HG02642 (cell line): ENCODE measurements around the gene BUB3.
A peak's percentile ranks its signal among the peaks of the same experiment; 100 is the strongest.

Experiments
- ATAC-seq: cut with Tn5 transposase; IDR thresholded peaks from one replicate; pipeline ENCODE4 v1.9.1; 2021; ENCODE audit warnings: mild to moderate bottlenecking; ENCODE audit not compliant: unreplicated experiment, poor library complexity

Gene BUB3

GRCh38 chr10:123154092-123154710 lies at the start of gene BUB3:
BUB3 (plus strand) TSS chr10:123154402; CDS start chr10:123154918, 516 bp downstream.
- peak; percentile 94 for ATAC-seq

GRCh38 chr10:123109466-123109865 lies 44.7 kb upstream of the BUB3 start:
- no peak for ATAC-seq

- ATAC-seq: no peak
Observed at GRCh38 chr10:123117644-123118417, 36.4 kb upstream of the BUB3 start.

- no peak for ATAC-seq
Observed at GRCh38 chr10:123119081-123119480, 35.1 kb upstream of the BUB3 start.

- ATAC-seq: no peak
Observed at GRCh38 chr10:123126246-123126645, 28.0 kb upstream of the BUB3 start.

GRCh38 chr10:123129618-123130271 lies 24.5 kb upstream of the BUB3 start:
- no peak for ATAC-seq

GRCh38 chr10:123132576-123133477 lies 21.4 kb upstream of the BUB3 start:
- ATAC-seq: no peak

GRCh38 chr10:123133541-123134342 lies 20.5 kb upstream of the BUB3 start:
- no peak for ATAC-seq

GRCh38 chr10:123134343-123134914 lies 19.8 kb upstream of the BUB3 start:
- ATAC-seq: no peak

- no peak for ATAC-seq
Observed at GRCh38 chr10:123134915-123135414, 19.2 kb upstream of the BUB3 start.

- ATAC-seq: no peak
Observed at GRCh38 chr10:123135415-123136141, 18.6 kb upstream of the BUB3 start, which contains the start of gene HMX3. HMX3 (plus strand) TSS chr10:123135970; CDS start chr10:123136051, 81 bp downstream.

GRCh38 chr10:123136221-123136805 lies 17.9 kb upstream of the BUB3 start:
- no peak for ATAC-seq

GRCh38 chr10:123136806-123137642 lies 17.2 kb upstream of the BUB3 start:
- no peak for ATAC-seq

GRCh38 chr10:123139165-123139520 lies 15.1 kb upstream of the BUB3 start:
- no peak for ATAC-seq

GRCh38 chr10:123139521-123140163 lies 14.6 kb upstream of the BUB3 start:
- no peak for ATAC-seq

GRCh38 chr10:123140164-123140982 lies 13.8 kb upstream of the BUB3 start:
- no peak for ATAC-seq
